ENCODE data around the gene SIGLEC11. TPM values are rescaled to one million over a fixed set of nuclear protein-coding genes. Genes with fewer than 3 reads are reported as not detected.

SIGLEC11 gene
- total and polyA plus RNA-seq, 2 experiments from 2014 or later: not detected

DNA sequence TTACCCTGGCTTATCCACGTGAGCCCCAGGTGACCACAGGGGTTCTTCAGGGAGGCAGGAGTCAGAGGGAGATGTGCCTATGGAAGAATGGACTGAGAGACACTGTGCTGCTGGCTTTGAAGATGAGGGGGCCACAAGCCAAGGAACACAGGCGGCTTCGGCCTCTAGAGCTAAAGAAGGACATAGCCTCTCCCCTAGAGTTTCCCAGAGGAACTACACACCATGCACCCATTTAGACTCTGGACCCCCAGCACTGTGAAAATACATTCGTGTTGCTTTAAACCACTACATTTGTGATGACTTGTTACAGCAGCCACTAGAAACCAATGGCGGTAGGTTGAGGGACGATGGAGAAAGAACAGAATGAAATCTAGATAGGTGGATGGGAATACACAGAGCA is 45.7 kb downstream of the SIGLEC11 start:
- Mint-ChIP-seq H3K27ac (no peak overlapping the region), H3K4me1 (peaks cover 11% of the 10 kb centered on the region), H3K36me3 (ENCODE audit: low read depth) (peaks cover 78% of the 10 kb centered on the region), H3K4me3 (no peak overlapping the region; the same call in 2 of the 3 replicates), H3K9me3 (peaks cover 5% of the 10 kb centered on the region), H3K27me3 (ENCODE audit: insufficient read depth, low read depth, poor library complexity) (peaks cover 17% of the 10 kb centered on the region)
- no peak overlapping the region for H2AFZ ChIP-seq
- DNase-seq (ENCODE audit: low spot score): no peak
- no peaks in the 10 kb centered on the region for H3K4me1 ChIP-seq (ENCODE audit: insufficient read depth)
- 0 out of 2 replicates have a peak, but pooled peaks cover 22% of the 10 kb centered on the region for H3F3A ChIP-seq (replicated peaks; ENCODE audit: low read depth)
- peaks cover 7% of the 10 kb centered on the region; the same call in 1 of the 2 replicates for H3K36me3 ChIP-seq (ENCODE audit: insufficient read depth)
- no peak overlapping the region for H3K27ac ChIP-seq (ENCODE audit: low read depth)
- H3K4me3 ChIP-seq: no peak overlapping the region
- H3K9me2 ChIP-seq (ENCODE audit: insufficient read depth): no peaks in the 10 kb centered on the region
- TF ChIP-seq JUNB (IDR thresholded peaks at IDR 0.05; ENCODE audit: unreplicated experiment): no peak
- TF ChIP-seq, protein P1, sequence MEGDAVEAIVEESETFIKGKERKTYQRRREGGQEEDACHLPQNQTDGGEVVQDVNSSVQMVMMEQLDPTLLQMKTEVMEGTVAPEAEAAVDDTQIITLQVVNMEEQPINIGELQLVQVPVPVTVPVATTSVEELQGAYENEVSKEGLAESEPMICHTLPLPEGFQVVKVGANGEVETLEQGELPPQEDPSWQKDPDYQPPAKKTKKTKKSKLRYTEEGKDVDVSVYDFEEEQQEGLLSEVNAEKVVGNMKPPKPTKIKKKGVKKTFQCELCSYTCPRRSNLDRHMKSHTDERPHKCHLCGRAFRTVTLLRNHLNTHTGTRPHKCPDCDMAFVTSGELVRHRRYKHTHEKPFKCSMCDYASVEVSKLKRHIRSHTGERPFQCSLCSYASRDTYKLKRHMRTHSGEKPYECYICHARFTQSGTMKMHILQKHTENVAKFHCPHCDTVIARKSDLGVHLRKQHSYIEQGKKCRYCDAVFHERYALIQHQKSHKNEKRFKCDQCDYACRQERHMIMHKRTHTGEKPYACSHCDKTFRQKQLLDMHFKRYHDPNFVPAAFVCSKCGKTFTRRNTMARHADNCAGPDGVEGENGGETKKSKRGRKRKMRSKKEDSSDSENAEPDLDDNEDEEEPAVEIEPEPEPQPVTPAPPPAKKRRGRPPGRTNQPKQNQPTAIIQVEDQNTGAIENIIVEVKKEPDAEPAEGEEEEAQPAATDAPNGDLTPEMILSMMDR (conservative IDR thresholded peaks at IDR 0.05; ENCODE audit: low read depth in 2 of 2): peak; percentile 11 to 46; a peak in 2 of 4 replicates
- H4K20me1 ChIP-seq (replicated peaks; ENCODE audit: insufficient read depth): peaks cover 72% of the 10 kb centered on the region
- H3K4me2 ChIP-seq: no peak overlapping the region
- H3K27me3 ChIP-seq (ENCODE audit: insufficient read depth): no peaks in the 10 kb centered on the region
- ATAC-seq: no peak
- peaks cover 68% of the 10 kb centered on the region for H3K79me2 ChIP-seq (replicated peaks; ENCODE audit: insufficient read depth)

DNA sequence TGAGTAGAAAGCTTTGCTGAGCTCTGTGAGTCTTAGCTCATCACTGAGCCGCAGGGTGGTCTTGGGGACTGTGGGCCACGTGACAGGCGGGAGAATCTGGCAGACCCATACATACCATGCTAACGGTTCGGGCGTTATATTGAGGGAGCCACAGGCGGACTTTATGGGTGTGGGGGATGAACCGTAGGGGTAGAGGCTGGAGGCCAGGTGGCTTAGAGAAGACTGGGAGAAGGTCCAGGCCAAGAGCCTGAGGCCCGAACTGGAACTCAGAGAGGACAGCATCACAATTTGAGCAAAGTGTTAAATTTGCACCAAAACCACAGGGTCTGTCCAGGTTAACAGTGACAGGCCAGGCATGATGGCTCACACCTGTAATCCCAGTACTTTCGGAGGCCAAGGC is 47.3 kb downstream of the SIGLEC11 start:
- 0 out of 2 replicates have a peak overlapping the region, but pooled peaks have one; percentile 39 for H3K27ac ChIP-seq (ENCODE audit: low read depth)
- H3K4me3 Mint-ChIP-seq: no peak overlapping the region
- ATAC-seq: peak; percentile 6; the same call in 2 of the 3 replicates

DNA sequence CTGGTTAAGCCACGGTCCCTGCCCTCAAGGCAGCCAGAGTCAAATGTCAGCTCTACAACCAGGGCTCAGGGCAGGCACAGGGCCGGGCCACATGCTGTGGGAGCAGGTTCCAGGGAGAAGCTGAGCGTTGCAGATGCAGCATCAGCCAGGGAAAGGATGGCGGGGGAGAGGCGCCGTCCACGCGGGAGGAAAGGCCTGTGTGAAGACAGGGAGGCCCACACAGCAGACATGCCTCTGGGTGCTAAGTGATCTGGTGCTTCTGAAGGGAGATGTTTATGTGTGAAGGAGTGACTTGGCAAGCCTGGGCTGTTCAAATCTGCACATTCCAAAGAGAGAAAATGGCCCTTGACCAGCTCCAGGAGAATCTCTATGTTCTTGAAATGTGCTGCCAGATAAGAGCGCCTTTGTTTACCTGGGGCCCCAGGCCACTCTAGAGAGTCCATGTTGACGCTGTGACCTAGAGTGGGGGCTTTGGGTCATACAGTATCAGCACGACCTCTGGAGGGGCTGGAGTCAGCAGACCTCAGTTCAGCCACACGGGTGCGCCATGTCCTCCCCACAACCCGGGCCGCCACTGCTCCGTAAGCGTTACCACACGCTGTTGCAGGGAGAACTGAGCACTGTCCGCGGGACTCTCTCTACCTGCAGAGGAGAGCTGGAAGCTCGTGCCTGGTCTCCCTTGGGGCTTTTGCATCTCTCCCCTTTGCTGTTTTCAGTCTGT is 47.8 kb downstream of the SIGLEC11 start:
- H3K27me3 ChIP-seq (ENCODE audit: insufficient read depth): no peaks in the 10 kb centered on the region
- ATAC-seq: peak; percentile 85
- H3K79me2 ChIP-seq (replicated peaks; ENCODE audit: insufficient read depth): peaks cover 48% of the 10 kb centered on the region
- H3K9me3 Mint-ChIP-seq: peaks cover 5% of the 10 kb centered on the region
- H3K27me3 Mint-ChIP-seq (ENCODE audit: insufficient read depth, low read depth, poor library complexity): peaks cover 23% of the 10 kb centered on the region
- no peak overlapping the region for H2AFZ ChIP-seq
- 0 out of 2 replicates have a peak overlapping the region, but pooled peaks have one; percentile 68 for H3K27ac Mint-ChIP-seq
- no peak overlapping the region for H3K4me3 Mint-ChIP-seq
- peaks cover 8% of the 10 kb centered on the region; the same call in 1 of the 2 replicates for H3K36me3 ChIP-seq (ENCODE audit: insufficient read depth)
- H3K27ac ChIP-seq (ENCODE audit: low read depth): 0 out of 2 replicates have a peak overlapping the region, but pooled peaks have one; percentile 39
- DNase-seq (ENCODE audit: low spot score): peak; percentile 77
- no peaks in the 10 kb centered on the region for H3K9me2 ChIP-seq (ENCODE audit: insufficient read depth)
- peaks cover 84% of the 10 kb centered on the region for H3K36me3 Mint-ChIP-seq (ENCODE audit: low read depth)
- H3K4me3 ChIP-seq: no peak overlapping the region
- H3K4me2 ChIP-seq: no peak overlapping the region
- H3K4me1 Mint-ChIP-seq: peaks cover 13% of the 10 kb centered on the region
- TF ChIP-seq STAT1 (IDR thresholded peaks at IDR 0.05; ENCODE audit: unreplicated experiment): no peak
- TF ChIP-seq, protein P1 (conservative IDR thresholded peaks at IDR 0.05; ENCODE audit: low read depth in 2 of 2): peak; percentile 42 to 71
- peaks cover 58% of the 10 kb centered on the region for H4K20me1 ChIP-seq (replicated peaks; ENCODE audit: insufficient read depth)
- no peaks in the 10 kb centered on the region for H3K4me1 ChIP-seq (ENCODE audit: insufficient read depth)
- 0 out of 2 replicates have a peak, but pooled peaks cover 16% of the 10 kb centered on the region for H3F3A ChIP-seq (replicated peaks; ENCODE audit: low read depth)

More for the DNA sequence above, 47.3 kb downstream of the SIGLEC11 start:
- Mint-ChIP-seq H3K4me1 (peaks cover 9% of the 10 kb centered on the region), H3K9me3 (peaks cover 5% of the 10 kb centered on the region), H3K27ac (0 out of 2 replicates have a peak overlapping the region, but pooled peaks have one; percentile 74), H3K36me3 (ENCODE audit: low read depth) (peaks cover 83% of the 10 kb centered on the region), H3K27me3 (ENCODE audit: insufficient read depth, low read depth, poor library complexity) (peaks cover 20% of the 10 kb centered on the region)
- no peaks in the 10 kb centered on the region for H3K4me1 ChIP-seq (ENCODE audit: insufficient read depth)
- no peak for DNase-seq (ENCODE audit: low spot score)
- 0 out of 2 replicates have a peak, but pooled peaks cover 19% of the 10 kb centered on the region for H3F3A ChIP-seq (replicated peaks; ENCODE audit: low read depth)
- H3K4me3 ChIP-seq: no peak overlapping the region
- no peak for TF ChIP-seq EZH2phosphoT487 (IDR thresholded peaks at IDR 0.05; ENCODE audit: unreplicated experiment)
- H2AFZ ChIP-seq: no peak overlapping the region
- peaks cover 53% of the 10 kb centered on the region for H3K79me2 ChIP-seq (replicated peaks; ENCODE audit: insufficient read depth)
- H3K36me3 ChIP-seq (ENCODE audit: insufficient read depth): peaks cover 7% of the 10 kb centered on the region; the same call in 1 of the 2 replicates
- H3K4me2 ChIP-seq: no peak overlapping the region
- no peaks in the 10 kb centered on the region for H3K9me2 ChIP-seq (ENCODE audit: insufficient read depth)
- no peaks in the 10 kb centered on the region for H3K27me3 ChIP-seq (ENCODE audit: insufficient read depth)
- H4K20me1 ChIP-seq (replicated peaks; ENCODE audit: insufficient read depth): peaks cover 60% of the 10 kb centered on the region
